Peyer's patch (tissue), 4 donors: Measurements from ENCODE around the gene PDCD1LG2. TPM values are rescaled to one million over a fixed set of nuclear protein-coding genes. Genes with fewer than 3 reads are reported as not detected.

Experiments
- DNase-seq, 3 donors: peaks; one replicate each; pipeline ENCODE4 v3.0.0-alpha.2; 2017 to 2019
- H3K27ac ChIP-seq, 4 donors: fragments of 200-600 bp; sonication (generic); one replicate each; pipeline ENCODE4 v1.5.1; 2016 to 2019
- H3K27me3 ChIP-seq, 2 donors: fragments of 200-600 bp; sonication (generic); one replicate each; pipeline ENCODE4 v1.5.1; 2019
- H3K36me3 ChIP-seq, 3 donors: fragments of 200-600 bp; sonication (generic); one replicate each; pipeline ENCODE4 v1.5.1; 2016 to 2019
- H3K4me1 ChIP-seq, 4 donors: fragments of 200-600 bp; sonication (generic); one replicate each; pipeline ENCODE4 v1.5.1; 2016 to 2019
- H3K4me3 ChIP-seq, 4 donors: fragments of 200-600 bp; sonication (generic); 1 replicate in 3 of 4; 2 replicates in 1 of 4; pipeline ENCODE4 v1.5.1; 2016 to 2019; ENCODE audit warnings: mild to moderate bottlenecking in 1 of 4
- H3K9me3 ChIP-seq, 4 donors: fragments of 200-600 bp; sonication (generic); one replicate each; pipeline ENCODE4 v1.5.1; 2016 to 2019; ENCODE audit warnings: mild to moderate bottlenecking in 1 of 4
- CTCF ChIP-seq, 6 experiments: fragments of 450-650 bp in 4 of 6; fragments of 200-600 bp in 2 of 6; sonication (generic) in 1 of 6; IDR thresholded peaks; one replicate each; pipeline ENCODE4 v1.5.1; 2017 to 2019; ENCODE audit warnings: antibody characterized with exemption in 6 of 6, mild to moderate bottlenecking in 3 of 6, moderate library complexity in 1 of 6
- POLR2A ChIP-seq, 2 donors: fragments of 450-650 bp; IDR thresholded peaks; one replicate each; pipeline ENCODE4 v1.5.1; 2017; ENCODE audit warnings: antibody characterized with exemption in 2 of 2, mild to moderate bottlenecking in 2 of 2, moderate library complexity in 2 of 2
- total RNA-seq, 4 donors: library from RNA; depleted of rRNA; stranded (reverse); fragments of >200 nt; gene quantifications; one replicate each; pipeline ENCODE4 v1.1.0, GENCODE V29; 2016

Gene PDCD1LG2
- total RNA-seq, 4 donors from 2014 or later, result 0.40 TPM; not detected in 3

- Histone ChIP-seq H3K27me3 (no peaks in the 10 kb centered on the region), H3K27ac (no peak overlapping the region), H3K36me3 (no peaks in the 10 kb centered on the region), H3K4me1 (no peaks in the 10 kb centered on the region), H3K9me3 (no peaks in the 10 kb centered on the region), H3K4me3 (no peak overlapping the region)
- TF ChIP-seq POLR2A (IDR thresholded peaks at IDR 0.05) (no peak), CTCF (IDR thresholded peaks at IDR 0.05) (no peak)
- no peak for DNase-seq
Measured at GRCh38 chr9:5515261-5515650, 4.9 kb downstream of the PDCD1LG2 start.

- no peak for DNase-seq
- no peak for TF ChIP-seq CTCF (IDR thresholded peaks at IDR 0.05)
- TF ChIP-seq POLR2A (IDR thresholded peaks at IDR 0.05), result no peak
- Histone ChIP-seq H3K9me3 (no peaks in the 10 kb centered on the region), H3K36me3 (no peaks in the 10 kb centered on the region), H3K27ac (no peak overlapping the region), H3K4me1 (no peaks in the 10 kb centered on the region), H3K27me3 (no peaks in the 10 kb centered on the region), H3K4me3 (no peak overlapping the region)
Measured at GRCh38 chr9:5516453-5517220, 6.3 kb downstream of the PDCD1LG2 start.

- H3K36me3 ChIP-seq, result no peaks in the 10 kb centered on the region
- DNase-seq, result no peak
- TF ChIP-seq POLR2A (IDR thresholded peaks at IDR 0.05) (no peak), CTCF (IDR thresholded peaks at IDR 0.05) (no peak)
- no peak overlapping the region for H3K4me3 ChIP-seq
- no peak overlapping the region for H3K27ac ChIP-seq
- H3K9me3 ChIP-seq, result no peaks in the 10 kb centered on the region
- no peaks in the 10 kb centered on the region for H3K27me3 ChIP-seq
- no peaks in the 10 kb centered on the region for H3K4me1 ChIP-seq
Measured at GRCh38 chr9:5518171-5518936, 8.0 kb downstream of the PDCD1LG2 start.

GRCh38 chr9:5518937-5519319 lies 8.6 kb downstream of the PDCD1LG2 start:
- Histone ChIP-seq H3K27ac (no peak overlapping the region), H3K9me3 (no peaks in the 10 kb centered on the region), H3K4me3 (no peak overlapping the region), H3K27me3 (no peaks in the 10 kb centered on the region), H3K36me3 (no peaks in the 10 kb centered on the region), H3K4me1 (no peaks in the 10 kb centered on the region)
- DNase-seq, result no peak
- TF ChIP-seq CTCF (IDR thresholded peaks at IDR 0.05) (no peak), POLR2A (IDR thresholded peaks at IDR 0.05) (no peak)

- no peak for TF ChIP-seq CTCF (IDR thresholded peaks at IDR 0.05)
- no peak for TF ChIP-seq POLR2A (IDR thresholded peaks at IDR 0.05)
- Histone ChIP-seq H3K4me1 (no peaks in the 10 kb centered on the region), H3K27ac (no peak overlapping the region), H3K36me3 (no peaks in the 10 kb centered on the region), H3K9me3 (no peaks in the 10 kb centered on the region), H3K4me3 (no peak overlapping the region), H3K27me3 (no peaks in the 10 kb centered on the region)
- no peak for DNase-seq
Measured at GRCh38 chr9:5524090-5524489, 13.8 kb downstream of the PDCD1LG2 start.
